K562 (cell line): ENCODE measurements around the gene HEXIM2. TPM values are rescaled to one million over a fixed set of nuclear protein-coding genes. Genes with fewer than 3 reads are reported as not detected.
A peak's percentile ranks its signal among the peaks of the same experiment; 100 is the strongest.

Source experiments
- BACH1 ChIP-seq: fragments of 200-800 bp; sonication (Bioruptor generic); IDR thresholded peaks from 2 replicates; pipeline ENCODE4 v1.6.1; 2016; ENCODE audit warnings: missing genetic modification characterization, missing compliant biosample characterization
- CHD7 ChIP-seq: fragments of 200-600 bp; sonication (generic); IDR thresholded peaks from one replicate; pipeline ENCODE4 v1.6.1; 2012; ENCODE audit warnings: mild to moderate bottlenecking, low read depth, low read length, inconsistent platforms
- HNRNPLL ChIP-seq: fragments of 200-400 bp; formaldehyde crosslinking; IDR thresholded peaks from 2 replicates; pipeline ENCODE4 v1.6.1; 2017; ENCODE audit warnings: low read length, low read depth, mild to moderate bottlenecking; ENCODE audit not compliant: poor library complexity, severe bottlenecking
- IRF2 ChIP-seq: sonication (generic); formaldehyde crosslinking; IDR thresholded peaks from 2 replicates; pipeline ENCODE4 v1.8.1; 2022; ENCODE audit warnings: mild to moderate bottlenecking, missing genetic modification reagents
- JUND ChIP-seq, 2 experiments: IDR thresholded peaks; 2 replicates in 1 of 2; 3 replicates in 1 of 2; pipeline ENCODE4 v1.6.1; 2011; ENCODE audit warnings: borderline replicate concordance in 2 of 2, low read depth in 2 of 2, low read length in 2 of 2, improper control_type of control experiment in 1 of 2, missing biosample characterization in 1 of 2, missing genetic modification characterization in 1 of 2, missing genetic modification reagents in 1 of 2
- KAT8 ChIP-seq: fragments of 450-650 bp; IDR thresholded peaks from 2 replicates; pipeline ENCODE4 v1.6.1; 2016; ENCODE audit warnings: low read depth, mild to moderate bottlenecking
- KDM1A ChIP-seq, 2 experiments: fragments of 450-650 bp; IDR thresholded peaks; 2 replicates each; pipeline ENCODE4 v1.6.1; 2016; ENCODE audit warnings: mild to moderate bottlenecking in 2 of 2
- MLX ChIP-seq, 2 experiments: fragments of 450-650 bp in 1 of 2; sonication (generic) in 1 of 2; formaldehyde crosslinking; conservative IDR thresholded peaks; 2 replicates each; pipeline versions ENCODE4 v1.4.0 to v1.8.1; 2020 to 2022; ENCODE audit warnings: mild to moderate bottlenecking in 1 of 2, missing genetic modification reagents in 1 of 2
- NCOA1 ChIP-seq: fragments of 450-650 bp; IDR thresholded peaks from 2 replicates; pipeline ENCODE4 v1.6.1; 2016; ENCODE audit warnings: low read depth
- PHF8 ChIP-seq: fragments of 200-600 bp; sonication (generic); IDR thresholded peaks from 2 replicates; pipeline ENCODE4 v1.6.1; 2012; ENCODE audit warnings: mixed run types, mild to moderate bottlenecking, inconsistent platforms, low read length, moderate library complexity, borderline replicate concordance
- PTRF ChIP-seq: fragments of 450-650 bp; IDR thresholded peaks from 2 replicates; pipeline ENCODE4 v1.6.1; 2016; ENCODE audit warnings: mild to moderate bottlenecking, missing genetic modification characterization, missing compliant biosample characterization
- RBM22 ChIP-seq: fragments of 200-400 bp; formaldehyde crosslinking; IDR thresholded peaks from 2 replicates; pipeline ENCODE4 v1.6.1; 2018; ENCODE audit warnings: low read length, low read depth; ENCODE audit not compliant: poor library complexity, severe bottlenecking
- STAT5B ChIP-seq: fragments of 250-450 bp; sonication (Bioruptor Pico); IDR thresholded peaks from 2 replicates; pipeline ENCODE4 v1.8.0; 2021; ENCODE audit warnings: mild to moderate bottlenecking, inconsistent platforms
- TAL1 ChIP-seq: fragments of 450-650 bp; IDR thresholded peaks from 2 replicates; pipeline ENCODE4 v1.6.1; 2016; ENCODE audit warnings: mild to moderate bottlenecking
- ZNF507 ChIP-seq: conservative IDR thresholded peaks from 2 replicates; pipeline ENCODE4 v1.6.1; 2017; ENCODE audit warnings: missing genetic modification characterization, missing compliant biosample characterization
- ZNF717 ChIP-seq: fragments of 250-450 bp; sonication (Bioruptor Pico); IDR thresholded peaks from 2 replicates; pipeline ENCODE4 v1.5.0; 2021
- ZNF77 ChIP-seq: fragments of 250-450 bp; sonication (Bioruptor Pico); IDR thresholded peaks from 2 replicates; pipeline ENCODE4 v1.5.0; 2020
- polyA plus RNA-seq, 8 experiments: library from polyadenylated mRNA; depleted of rRNA in 4 of 8; stranded (reverse) in 5 of 8; unstranded in 3 of 8; fragments of >200 nt; fragmentation: Nextera tagmentation in 2 of 8; fragmentation: Illumina TruSeq in 1 of 8; extraction: Ambion mirVana in 2 of 8; extraction: Trizol in 1 of 8; gene quantifications; 2 replicates each; pipeline versions ENCODE4 v1.2.1 to v1.2.3, GENCODE V29; 2011 to 2014; ENCODE audit warnings: inconsistent platforms in 1 of 8, missing spikeins in 1 of 8
- total RNA-seq, 7 experiments: library from RNA; depleted of rRNA in 6 of 7; stranded (reverse); fragments of >200 nt in 6 of 7; fragmentation: Illumina TruSeq in 2 of 7; extraction: Trizol in 2 of 7; gene quantifications; 2 replicates each; pipeline versions ENCODE4 v1.2.1 to v1.2.3, GENCODE V29; 2011 to 2021; ENCODE audit warnings: low replicate concordance in 1 of 7

HEXIM2 gene
- total and polyA plus RNA-seq, 9 of the 15 experiments (the other 6 are each of a cell fraction or from before 2014, with no cell fraction given) = 0.69 to 3.4 (median 1.1) TPM; not detected in 2

- TF ChIP-seq IRF2 (CRISPR knock-in tag) = no peak
- peak; percentile 47; the same call in 1 of the 2 replicates for TF ChIP-seq PHF8
- TF ChIP-seq KDM1A (IDR thresholded peaks at IDR 0.05) = no peak
- peak; percentile 31; the same call in 1 of the 2 replicates for TF ChIP-seq TAL1
- TF ChIP-seq ZNF77 (CRISPR knock-in tag) = no peak
- no peak for TF ChIP-seq ZNF507
- no peak for TF ChIP-seq HNRNPLL
- TF ChIP-seq RBM22 = peak; percentile 73
- peak; percentile 93 for TF ChIP-seq JUND (IDR thresholded peaks at IDR 0.05; ENCODE audit: borderline replicate concordance, low read depth, low read length)
- no peak; the same call in 1 of the 3 replicates for TF ChIP-seq JUND (tag; IDR thresholded peaks at IDR 0.05; ENCODE audit: borderline replicate concordance, low read depth, low read length)
- no peak for TF ChIP-seq KAT8
- no peak; the same call in 1 of the 2 replicates for TF ChIP-seq ZNF717
- TF ChIP-seq NCOA1 = 0 out of 2 replicates have a peak, but pooled peaks have one; percentile 35
- TF ChIP-seq BACH1 (tag) = no peak
- no peak; the same call in 1 of the 2 replicates for TF ChIP-seq STAT5B (CRISPR knock-in tag)
- no peak for TF ChIP-seq PTRF
- no peak for TF ChIP-seq CHD7
- 0 out of 4 replicates have a peak, but pooled peaks of 1 of the 2 experiments have one; percentile 65 for TF ChIP-seq MLX (CRISPR knock-in tag; conservative IDR thresholded peaks at IDR 0.05)
Measured at GRCh38 chr17:45147581-45148182, 14.0 kb upstream of the HEXIM2 start (continued).
